NCI-H524 (cell line): ENCODE data around the gene SPATA25.
A peak's percentile ranks its signal among the peaks of the same experiment; 100 is the strongest.
"Not testable (repeated sequence)": the region's sequence is repeated elsewhere in the genome, so short reads cannot be mapped to it uniquely, and the experiment has no call there.

Experiments
- DNase-seq, 2 experiments: peaks; one replicate each; lab custom pipeline; 2025; lab: John Stamatoyannopoulos, UW

SPATA25 gene

GRCh38 chr20:45893831-45894230 is 6.4 kb upstream of the SPATA25 start:
- no peak for DNase-seq

- DNase-seq, result no peak
Measured at GRCh38 chr20:45892828-45893500, 5.5 kb upstream of the SPATA25 start.

GRCh38 chr20:45892049-45892825 is 4.8 kb upstream of the SPATA25 start:
- DNase-seq, result peak in 1 of 2 experiments; percentile 33

- peak; percentile 81 to 84 for DNase-seq
Measured at GRCh38 chr20:45890985-45891983, 3.9 kb upstream of the SPATA25 start, which contains the start of the genes CTSA and NEURL2. CTSA (plus strand) TSS chr20:45891335; CDS start chr20:45891569, 234 bp downstream. NEURL2 (minus strand) TSS chr20:45891208; CDS start chr20:45890991, 217 bp downstream.

GRCh38 chr20:45890077-45890984 is 2.9 kb upstream of the SPATA25 start:
- peak; percentile 44 to 74 for DNase-seq

- DNase-seq, result no peak
Measured at GRCh38 chr20:45888681-45889080, 1.3 kb upstream of the SPATA25 start.

- no peak for DNase-seq
Measured at GRCh38 chr20:45886590-45887345, 654 bp downstream of the SPATA25 start.

GRCh38 chr20:45883100-45883469 is 4.3 kb downstream of the SPATA25 start:
- no peak for DNase-seq

- no peak for DNase-seq
Measured at GRCh38 chr20:45882469-45883099, 4.8 kb downstream of the SPATA25 start.

- peak; percentile 99 for DNase-seq
Measured at GRCh38 chr20:45880988-45881788, 6.2 kb downstream of the SPATA25 start, which contains the start of gene ZSWIM1. ZSWIM1 (plus strand) TSS chr20:45881227; CDS start chr20:45882593, 1,366 bp downstream.

- peak in 1 of 2 experiments; percentile 13 for DNase-seq
Measured at GRCh38 chr20:45878076-45878761, 9.2 kb downstream of the SPATA25 start.

GRCh38 chr20:45874576-45874975 is 12.8 kb downstream of the SPATA25 start:
- no peak for DNase-seq

GRCh38 chr20:45874104-45874481 is 13.3 kb downstream of the SPATA25 start:
- DNase-seq, result not testable (repeated sequence)

- no peak for DNase-seq
Measured at GRCh38 chr20:45873409-45874103, 13.9 kb downstream of the SPATA25 start.

- DNase-seq, result no peak
Measured at GRCh38 chr20:45872626-45873025, 14.8 kb downstream of the SPATA25 start.

GRCh38 chr20:45867819-45868176 is 19.6 kb downstream of the SPATA25 start:
- DNase-seq, result no peak

- no peak for DNase-seq
Measured at GRCh38 chr20:45867136-45867818, 20.1 kb downstream of the SPATA25 start.
